ENCODE results near the gene OTP. TPM values are rescaled to one million over a fixed set of nuclear protein-coding genes. Genes with fewer than 3 reads are reported as not detected.

OTP gene
- total RNA-seq, 1 donor from 2014 or later = not detected

- Mint-ChIP-seq H3K4me1 (ENCODE audit: unreplicated experiment) (peaks cover 27% of the 10 kb centered on the region), H3K27me3 (ENCODE audit: unreplicated experiment) (peaks cover 40% of the 10 kb centered on the region), H3K4me3 (ENCODE audit: unreplicated experiment) (no peak overlapping the region), H3K36me3 (ENCODE audit: low read depth, unreplicated experiment) (peaks cover 3% of the 10 kb centered on the region), H3K27ac (ENCODE audit: unreplicated experiment) (no peak overlapping the region), H3K9me3 (ENCODE audit: unreplicated experiment) (no peaks in the 10 kb centered on the region)
- DNase-seq (ENCODE audit: low spot score) = no peak
- no peak for TF ChIP-seq CTCF (IDR thresholded peaks at IDR 0.05; ENCODE audit: unreplicated experiment)
Observed at GRCh38 chr5:77640589-77641396, 2.3 kb upstream of the OTP start.

GRCh38 chr5:77638763-77639671 is 504 bp upstream of the OTP start:
- H3K4me1 Mint-ChIP-seq (ENCODE audit: unreplicated experiment) = peaks cover 20% of the 10 kb centered on the region
- peaks cover 3% of the 10 kb centered on the region for H3K36me3 Mint-ChIP-seq (ENCODE audit: low read depth, unreplicated experiment)
- H3K27me3 Mint-ChIP-seq (ENCODE audit: unreplicated experiment) = peaks cover 35% of the 10 kb centered on the region
- H3K4me3 Mint-ChIP-seq (ENCODE audit: unreplicated experiment) = peak overlapping the region; percentile 65
- no peak for TF ChIP-seq CTCF (IDR thresholded peaks at IDR 0.05; ENCODE audit: unreplicated experiment)
- no peaks in the 10 kb centered on the region for H3K9me3 Mint-ChIP-seq (ENCODE audit: unreplicated experiment)
- peak; percentile 60 for DNase-seq (ENCODE audit: low spot score)
- H3K27ac Mint-ChIP-seq (ENCODE audit: unreplicated experiment) = no peak overlapping the region

- Mint-ChIP-seq H3K9me3 (ENCODE audit: unreplicated experiment) (no peaks in the 10 kb centered on the region), H3K4me1 (ENCODE audit: unreplicated experiment) (peaks cover 19% of the 10 kb centered on the region), H3K36me3 (ENCODE audit: low read depth, unreplicated experiment) (peaks cover 3% of the 10 kb centered on the region), H3K4me3 (ENCODE audit: unreplicated experiment) (no peak overlapping the region), H3K27ac (ENCODE audit: unreplicated experiment) (no peak overlapping the region), H3K27me3 (ENCODE audit: unreplicated experiment) (peaks cover 34% of the 10 kb centered on the region)
- no peak for DNase-seq (ENCODE audit: low spot score)
- TF ChIP-seq CTCF (IDR thresholded peaks at IDR 0.05; ENCODE audit: unreplicated experiment) = no peak
Observed at GRCh38 chr5:77637170-77637997, 1.1 kb downstream of the OTP start.

GRCh38 chr5:77636641-77637169 is 1.8 kb downstream of the OTP start:
- Mint-ChIP-seq H3K4me1 (ENCODE audit: unreplicated experiment) (peaks cover 19% of the 10 kb centered on the region), H3K4me3 (ENCODE audit: unreplicated experiment) (no peak overlapping the region), H3K9me3 (ENCODE audit: unreplicated experiment) (no peaks in the 10 kb centered on the region), H3K36me3 (ENCODE audit: low read depth, unreplicated experiment) (peaks cover 3% of the 10 kb centered on the region), H3K27ac (ENCODE audit: unreplicated experiment) (no peak overlapping the region), H3K27me3 (ENCODE audit: unreplicated experiment) (peaks cover 30% of the 10 kb centered on the region)
- TF ChIP-seq CTCF (IDR thresholded peaks at IDR 0.05; ENCODE audit: unreplicated experiment) = no peak
- DNase-seq (ENCODE audit: low spot score) = no peak

Data from endothelial cell (in vitro differentiated cells).